T-helper 2 cell treated with Interferon-gamma antibody and Interleukin-4, amounts not matched to agents 100 ng/mL and 5 ng/mL, for 36 hours (primary cell): ENCODE results near the gene KCTD11. TPM values are rescaled to one million over a fixed set of nuclear protein-coding genes. Genes with fewer than 3 reads are reported as not detected.

Experiments
- intact Hi-C: fragments of 100-400 bp; cut with micrococcal nuclease; formaldehyde crosslinking; loops from one replicate; pipeline ENCODE4 v1.15.1; 2023
- total RNA-seq: library from RNA; stranded (reverse); gene quantifications from 2 replicates; pipeline ENCODE4 v1.2.3, GENCODE V29; 2022

The KCTD11 gene
- 8.2 TPM in 2 replicates for total RNA-seq

DNA sequence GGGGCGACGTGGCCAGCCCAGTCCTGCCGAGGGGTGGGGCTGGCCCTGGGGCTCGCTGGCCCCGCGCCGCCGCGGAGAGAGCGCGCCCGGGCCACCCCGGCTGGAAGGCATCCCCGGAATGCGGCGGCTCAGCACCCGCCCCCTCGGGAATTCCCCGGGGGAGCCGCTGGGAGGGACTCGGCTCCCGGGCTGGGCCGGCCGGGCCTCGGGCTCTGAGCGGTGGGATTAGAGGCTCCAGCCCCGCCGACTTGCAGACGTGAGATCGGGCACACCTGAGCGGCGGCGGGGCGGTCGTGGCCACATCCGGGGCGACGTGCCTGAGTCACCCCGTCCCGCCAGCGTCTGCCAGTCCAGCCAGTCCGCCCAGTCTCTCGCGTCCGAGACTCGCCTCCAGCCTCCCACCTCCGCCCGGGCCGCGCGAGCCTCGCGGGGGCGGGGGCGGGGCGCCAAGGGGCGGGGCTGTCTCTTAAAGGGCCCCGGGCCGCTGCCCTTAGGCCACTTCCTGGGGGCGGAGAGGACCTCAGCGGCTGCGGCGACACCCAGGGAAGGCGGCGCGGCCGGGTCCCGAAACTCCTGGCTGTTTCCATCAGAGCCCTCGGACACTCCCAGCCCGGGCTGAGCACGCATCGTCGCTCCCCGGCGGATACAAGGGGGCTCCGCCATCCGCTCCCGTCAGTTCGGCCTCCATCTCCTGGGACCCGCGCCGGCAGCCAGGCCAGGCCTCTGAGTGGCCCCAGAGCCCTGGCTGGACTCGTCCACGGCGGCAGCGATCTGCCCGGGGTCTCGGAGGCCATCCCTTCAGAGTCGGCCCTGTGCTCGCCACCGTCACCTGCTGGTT, at the start of gene KCTD11:
Gene KCTD11 (plus strand): TSS at position 498 of the 838 bp plus-strand sequence.
- intact Hi-C loops: loop anchor here (1.0 to 10.0 kb wide), 7 partner anchors 15 to 335 kb away; partner anchors contain the start of genes ACAP1, EIF5A, NEURL4 and POLR2A

DNA sequence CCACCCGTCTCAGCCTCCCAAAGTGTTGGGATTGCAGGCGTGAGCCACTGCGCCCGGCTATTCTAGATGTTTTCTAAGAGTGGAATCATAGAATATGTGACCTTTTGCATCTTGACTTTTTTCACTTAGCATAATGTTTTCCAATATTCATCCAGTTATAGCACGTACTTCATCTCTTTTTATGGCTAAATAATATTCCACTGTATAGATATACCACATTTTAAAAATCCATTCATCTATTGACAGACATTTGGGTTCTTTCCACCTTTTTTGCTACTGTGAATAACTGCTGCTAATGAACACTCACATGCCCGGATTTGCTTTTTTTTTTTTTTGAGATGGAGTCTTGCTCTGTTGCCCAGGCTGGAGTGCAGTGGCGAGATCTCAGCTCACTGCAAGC, 47.8 kb upstream of the KCTD11 start:
- intact Hi-C loops: no loop called here

DNA sequence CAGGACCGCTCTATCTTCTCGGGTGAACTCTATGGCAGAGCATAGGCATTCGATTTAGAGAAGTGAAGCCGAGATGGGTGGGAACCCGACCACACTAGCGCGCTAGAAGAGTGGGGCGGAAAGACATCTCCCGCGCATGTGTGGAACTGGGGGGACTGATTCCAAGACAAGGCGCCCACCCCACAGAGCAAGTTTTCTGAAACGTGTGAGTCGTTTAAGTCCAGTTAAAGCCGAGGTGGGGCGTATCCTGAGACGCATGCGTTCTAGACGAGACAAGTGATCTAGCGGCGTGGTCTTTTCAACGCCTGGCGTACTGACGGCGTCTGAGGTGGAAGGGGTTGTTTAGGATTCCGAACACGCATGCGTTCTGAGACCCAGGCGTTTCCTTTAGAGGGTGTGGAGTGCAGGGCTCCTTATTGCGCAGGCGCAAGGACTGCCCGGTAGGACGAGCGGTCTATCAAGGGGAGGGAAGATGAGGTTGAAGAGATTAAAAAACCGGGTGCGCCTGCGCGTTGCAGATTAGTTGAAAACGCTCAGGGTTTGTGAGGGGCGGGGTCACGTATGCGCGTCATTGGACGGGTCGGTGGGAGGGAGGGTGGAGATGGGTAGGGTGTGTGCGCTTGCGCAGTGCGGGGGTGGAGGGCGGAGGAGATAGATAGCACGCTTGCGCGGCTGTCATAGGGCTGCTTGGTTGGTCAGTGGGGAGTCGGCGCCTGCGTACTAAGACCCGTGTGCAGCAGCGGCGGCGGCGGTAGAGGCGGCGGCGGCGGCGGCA, 44.9 kb upstream of the KCTD11 start, which contains the start of gene EIF5A:
Gene EIF5A (plus strand): TSS at position 718 of the 775 bp plus-strand sequence. CDS start 2,008 bp downstream, outside the sequence.
- intact Hi-C loops: loop anchor here (1.0 to 5.0 kb wide), 10 partner anchors 26 to 580 kb away; partner anchors contain the start of genes ELP5, KCTD11, PHF23 and POLR2A

DNA sequence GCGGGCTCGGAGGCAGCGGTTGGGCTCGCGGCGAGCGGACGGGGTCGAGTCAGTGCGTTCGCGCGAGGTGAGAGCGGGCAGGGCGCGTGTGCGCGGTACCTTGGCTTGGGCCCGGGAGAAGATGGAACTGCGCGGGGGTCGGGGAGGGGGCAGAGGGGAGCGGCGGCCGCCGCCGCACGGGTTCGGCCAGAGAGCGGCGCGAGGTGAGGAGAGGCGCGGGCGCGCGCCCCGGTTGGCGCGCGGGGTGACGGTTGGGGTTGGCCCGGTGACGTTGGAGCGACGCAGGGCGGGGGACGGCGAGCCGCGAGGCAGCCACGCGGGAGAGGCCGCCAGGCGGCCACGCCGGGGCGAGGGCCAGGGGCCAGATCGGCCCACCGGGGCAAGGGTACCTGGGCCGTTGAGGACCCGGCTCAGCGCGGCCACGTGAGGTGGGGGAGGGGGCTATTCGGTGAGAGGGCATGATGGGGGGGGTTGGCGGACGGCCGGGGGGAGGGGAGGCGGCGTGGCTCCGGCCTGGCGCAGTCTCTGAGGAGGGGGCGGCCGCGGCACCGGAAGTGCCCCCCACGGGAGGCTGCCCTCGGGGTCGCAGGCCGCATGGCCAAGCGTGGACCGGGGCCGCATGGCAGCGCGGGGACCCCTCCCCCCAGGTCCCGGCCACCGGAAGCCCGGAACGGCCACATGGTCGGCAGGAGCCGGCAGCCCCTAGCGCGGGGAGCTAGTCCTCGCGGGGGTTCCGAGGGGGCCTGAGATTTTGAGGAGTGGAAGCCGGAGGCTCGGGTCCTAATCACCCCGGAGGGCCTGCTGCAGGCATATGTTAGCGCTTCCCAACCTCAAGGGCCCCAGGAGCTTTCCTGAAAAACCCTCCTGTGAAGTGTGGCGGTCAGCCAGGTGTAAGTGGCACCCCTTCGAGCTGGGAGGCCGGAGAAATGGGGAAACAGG, 44.0 kb upstream of the KCTD11 start:
- intact Hi-C loops: loop anchor here (1.0 to 5.0 kb wide), 10 partner anchors 27 to 579 kb away; partner anchors contain the start of genes ELP5, KCTD11, PHF23 and POLR2A

DNA sequence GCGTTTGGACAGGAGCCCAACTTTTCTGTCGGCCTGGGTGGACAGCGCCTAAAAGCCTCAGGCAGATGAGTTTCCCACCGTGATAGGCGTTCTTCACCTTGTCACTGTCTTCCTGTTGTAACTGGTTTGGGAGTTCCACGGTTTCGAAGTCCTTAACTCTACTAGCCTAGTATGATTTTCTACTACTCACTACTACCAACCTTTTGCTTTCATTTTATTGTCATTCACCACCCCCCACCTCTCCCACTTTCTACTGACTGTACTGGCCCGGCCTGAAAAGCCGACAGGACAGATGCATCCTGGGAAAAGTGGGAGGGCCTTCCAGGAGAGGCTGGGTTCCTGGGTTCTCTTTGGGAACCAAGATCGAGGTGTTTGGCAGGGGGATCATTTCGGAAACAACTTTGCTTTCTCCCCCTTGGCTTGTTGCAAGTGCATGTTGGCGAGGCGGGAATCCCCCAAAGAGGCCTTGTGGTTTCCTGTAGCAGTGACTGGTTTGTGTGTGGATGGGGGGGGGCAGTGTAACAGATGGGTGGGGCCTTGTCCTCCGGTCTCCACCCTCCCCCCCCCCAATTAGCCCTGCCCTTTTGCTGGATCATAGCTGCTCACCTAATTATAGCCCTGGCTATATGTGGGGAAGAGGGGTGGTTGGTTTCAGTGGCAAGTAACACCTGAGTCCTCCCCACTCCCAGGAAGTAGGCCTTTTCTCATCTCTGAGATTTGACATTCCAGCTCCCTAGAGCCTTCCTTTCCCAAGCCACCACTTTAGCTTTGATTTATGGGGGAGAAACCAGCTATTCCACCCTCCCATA, 43.1 kb upstream of the KCTD11 start:
- intact Hi-C loops: loop anchor here (1.0 to 5.0 kb wide), 3 partner anchors 20 to 263 kb away; partner anchors contain the start of genes KCTD11 and NEURL4

DNA sequence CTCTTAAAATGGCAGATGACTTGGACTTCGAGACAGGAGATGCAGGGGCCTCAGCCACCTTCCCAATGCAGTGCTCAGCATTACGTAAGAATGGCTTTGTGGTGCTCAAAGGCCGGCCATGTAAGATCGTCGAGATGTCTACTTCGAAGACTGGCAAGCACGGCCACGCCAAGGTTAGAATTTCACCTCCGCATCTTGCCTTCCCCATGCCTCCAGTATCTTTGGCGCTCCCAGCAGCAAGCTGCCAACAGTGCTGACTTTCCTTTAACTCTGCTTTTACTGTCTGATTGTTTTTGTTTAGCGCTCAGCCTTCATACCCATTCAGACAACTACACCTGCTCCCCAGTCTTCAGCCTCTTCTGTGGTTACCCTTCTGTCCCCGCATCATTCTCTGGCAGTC, 42.3 kb upstream of the KCTD11 start:
- intact Hi-C loops: loop anchor here (1.0 to 5.0 kb wide), 3 partner anchors 20 to 263 kb away; partner anchors contain the start of genes KCTD11 and NEURL4

DNA sequence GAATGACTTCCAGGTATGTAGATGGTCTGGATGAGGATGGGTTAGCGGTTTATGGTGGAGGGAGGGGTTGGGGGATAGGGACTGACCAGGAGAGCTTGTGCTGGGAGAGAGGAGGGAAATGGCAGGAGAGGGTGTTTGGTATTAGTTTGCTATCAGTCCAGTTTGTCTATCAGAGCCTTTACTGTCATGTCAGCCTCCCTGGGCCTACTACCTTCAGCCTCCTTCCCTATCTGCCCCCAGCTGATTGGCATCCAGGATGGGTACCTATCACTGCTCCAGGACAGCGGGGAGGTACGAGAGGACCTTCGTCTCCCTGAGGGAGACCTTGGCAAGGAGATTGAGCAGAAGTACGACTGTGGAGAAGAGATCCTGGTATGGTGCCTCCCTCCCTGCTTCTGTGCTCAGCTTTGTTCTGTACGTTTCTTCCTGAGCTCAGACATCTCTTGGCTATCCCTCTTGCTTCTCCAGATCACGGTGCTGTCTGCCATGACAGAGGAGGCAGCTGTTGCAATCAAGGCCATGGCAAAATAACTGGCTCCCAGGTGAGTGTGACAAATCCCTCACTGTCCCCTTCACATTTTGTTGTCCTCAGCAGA, 40.8 kb upstream of the KCTD11 start:
- intact Hi-C loops: no loop called here

DNA sequence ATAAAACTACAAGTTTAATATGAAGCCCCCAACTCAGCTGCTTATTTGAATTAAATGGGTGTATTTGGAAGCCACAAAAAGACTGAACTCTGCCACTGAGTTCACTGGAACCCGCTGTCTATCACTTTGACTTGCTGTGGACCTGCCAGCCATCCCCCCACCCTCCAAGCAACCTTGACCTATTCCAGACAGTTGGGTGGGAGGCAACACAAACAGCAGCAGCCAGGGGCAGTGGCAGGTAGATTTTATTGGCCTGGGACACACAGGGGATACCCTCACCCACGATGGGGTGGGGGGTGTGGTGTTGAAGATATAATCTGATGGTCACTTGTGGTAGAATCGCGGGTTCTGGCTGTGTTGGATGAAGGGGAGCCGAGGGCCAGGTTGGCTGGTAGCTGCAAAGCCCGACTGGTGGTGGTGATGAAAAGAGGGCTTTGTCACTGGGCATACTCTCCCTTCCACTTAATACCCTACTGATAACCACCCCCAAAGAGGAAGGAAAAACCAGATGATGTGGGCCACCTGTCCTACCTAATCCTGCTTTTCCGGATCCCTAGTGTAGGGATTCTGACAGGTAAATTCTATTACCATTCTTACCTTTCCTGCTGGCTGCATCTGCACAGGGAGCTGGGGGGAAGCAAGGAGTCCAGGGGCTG, 39.4 kb upstream of the KCTD11 start:
- intact Hi-C loops: no loop called here

DNA sequence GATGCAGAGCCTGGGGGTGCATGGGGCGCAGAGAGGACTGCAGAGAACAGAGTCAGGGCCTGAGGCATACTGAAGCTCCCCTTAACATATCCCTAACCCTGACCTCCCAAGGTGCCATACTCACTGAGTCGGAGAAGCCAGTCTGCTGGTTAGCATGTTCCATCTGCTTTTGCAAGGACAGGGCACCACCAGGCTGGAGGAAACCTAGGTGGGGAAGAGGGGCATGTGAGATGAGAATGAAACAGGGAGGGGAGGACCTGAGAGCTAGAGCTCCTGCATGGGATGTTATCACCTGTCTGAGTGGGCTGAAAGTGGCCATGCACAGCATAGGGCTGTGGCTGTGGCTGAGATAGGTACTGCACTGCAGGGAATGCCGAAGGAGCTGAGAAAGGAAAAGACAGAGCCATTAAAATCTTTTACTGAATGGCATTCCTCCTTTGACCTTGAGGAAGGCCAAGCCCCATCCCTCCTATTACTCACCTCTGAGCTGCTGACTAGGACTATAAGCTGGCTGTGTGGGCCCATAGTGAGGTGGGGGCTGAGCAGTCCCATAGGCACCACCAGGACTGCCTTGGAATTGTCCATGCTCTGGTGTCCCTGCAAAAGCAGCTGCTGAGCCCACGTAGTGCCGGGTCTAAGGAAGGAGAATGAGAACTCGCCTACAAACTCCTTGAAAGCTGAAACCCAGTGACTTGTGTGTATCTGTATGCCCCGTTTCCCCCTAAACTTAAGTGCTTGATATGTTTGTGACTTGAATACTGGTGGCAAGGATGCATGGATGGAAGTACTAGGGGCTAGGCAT, 38.7 kb upstream of the KCTD11 start:
- intact Hi-C loops: no loop called here

DNA sequence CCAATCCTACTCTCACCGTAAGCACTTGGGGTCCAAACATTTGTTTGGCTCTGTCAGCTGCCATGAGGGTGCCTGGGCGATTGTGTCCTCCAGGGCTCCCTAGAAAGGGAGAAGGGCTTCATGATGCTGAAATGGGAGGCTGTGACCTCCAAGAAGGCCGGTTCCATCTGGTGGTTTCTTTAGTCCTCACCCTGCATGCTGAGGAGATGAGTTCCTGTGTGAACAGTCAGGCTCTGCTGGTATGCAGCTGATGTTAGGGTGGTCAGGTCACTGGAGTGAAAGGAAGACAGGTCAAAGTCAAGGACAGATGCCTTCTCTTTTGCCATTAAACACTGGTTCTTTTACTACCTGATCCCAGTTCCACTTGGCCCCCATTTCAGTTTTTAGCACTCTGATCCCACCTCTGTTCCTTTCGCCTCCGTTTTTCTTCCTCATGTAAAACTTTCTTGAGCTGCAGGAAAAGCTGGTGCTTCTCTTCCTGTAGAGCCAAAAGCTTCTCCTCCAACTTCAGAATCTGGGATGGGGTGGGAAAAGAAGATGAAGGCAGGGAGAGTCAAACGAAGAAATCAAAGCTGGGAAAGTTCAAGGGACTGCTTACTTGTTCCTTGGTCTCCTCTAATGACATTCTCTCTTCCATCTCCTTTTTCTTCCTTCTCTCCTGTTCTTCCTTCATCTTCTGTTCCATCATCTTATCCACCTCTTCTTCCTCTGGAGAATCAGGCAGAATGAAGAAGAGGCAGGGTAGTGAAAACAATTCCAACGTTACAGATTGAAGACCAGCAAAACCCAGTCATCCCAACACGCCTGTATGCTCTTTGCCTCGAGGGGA, 37.9 kb upstream of the KCTD11 start:
- intact Hi-C loops: loop anchor here (2.0 kb wide), 1 partner anchor 15 kb away; the partner anchor contains the start of gene NEURL4

DNA sequence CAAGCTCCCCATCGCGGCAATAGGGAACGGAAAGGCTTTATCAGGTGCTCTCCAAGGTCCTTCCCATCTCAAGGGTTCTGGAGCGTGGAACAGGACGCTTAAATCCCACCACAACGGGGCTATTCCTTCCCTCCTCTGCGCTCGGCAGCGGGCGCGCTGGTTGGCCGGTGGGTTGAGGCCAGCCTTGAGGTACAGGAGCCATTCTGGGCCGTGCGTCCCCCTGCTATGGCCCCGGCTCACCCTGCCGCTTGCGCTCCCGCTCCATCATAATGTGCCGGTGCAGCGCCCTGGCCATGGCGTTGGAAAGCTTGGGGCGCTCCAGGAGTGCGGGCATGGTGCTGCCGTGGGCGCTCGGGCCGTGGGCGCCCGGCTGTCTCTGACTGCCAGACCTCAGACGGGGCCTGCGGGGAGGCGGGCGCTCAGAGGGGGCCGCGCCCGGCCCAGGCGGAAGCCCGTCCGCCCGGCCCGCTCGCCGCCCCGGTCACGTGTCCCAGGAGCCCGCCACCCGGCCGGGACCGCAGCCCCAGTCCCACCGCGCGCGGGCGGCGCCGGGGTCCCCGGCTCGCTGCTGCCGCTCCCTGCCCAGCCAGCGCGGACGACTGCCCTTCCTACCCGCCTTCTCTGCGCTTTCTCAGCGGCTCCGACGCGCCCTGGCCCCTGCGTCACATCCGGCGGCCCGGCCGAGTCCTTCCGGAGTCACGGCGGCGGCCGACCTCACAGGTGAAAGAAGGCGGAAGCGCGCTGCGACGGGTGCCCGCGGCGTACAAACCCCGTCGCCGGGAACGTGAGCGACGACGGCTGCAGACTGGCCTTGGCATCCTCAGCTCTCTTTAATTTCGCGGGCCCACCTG, 37.0 kb upstream of the KCTD11 start, which contains the start of gene GPS2:
Gene GPS2 (minus strand): TSS at position 642 of the 851 bp plus-strand sequence. CDS start 308 bp downstream, at position 334.
- intact Hi-C loops: loop anchor here (1.0 to 2.0 kb wide), 2 partner anchors 14 to 79 kb away; partner anchors contain the start of genes NEURL4 and PLSCR3

DNA sequence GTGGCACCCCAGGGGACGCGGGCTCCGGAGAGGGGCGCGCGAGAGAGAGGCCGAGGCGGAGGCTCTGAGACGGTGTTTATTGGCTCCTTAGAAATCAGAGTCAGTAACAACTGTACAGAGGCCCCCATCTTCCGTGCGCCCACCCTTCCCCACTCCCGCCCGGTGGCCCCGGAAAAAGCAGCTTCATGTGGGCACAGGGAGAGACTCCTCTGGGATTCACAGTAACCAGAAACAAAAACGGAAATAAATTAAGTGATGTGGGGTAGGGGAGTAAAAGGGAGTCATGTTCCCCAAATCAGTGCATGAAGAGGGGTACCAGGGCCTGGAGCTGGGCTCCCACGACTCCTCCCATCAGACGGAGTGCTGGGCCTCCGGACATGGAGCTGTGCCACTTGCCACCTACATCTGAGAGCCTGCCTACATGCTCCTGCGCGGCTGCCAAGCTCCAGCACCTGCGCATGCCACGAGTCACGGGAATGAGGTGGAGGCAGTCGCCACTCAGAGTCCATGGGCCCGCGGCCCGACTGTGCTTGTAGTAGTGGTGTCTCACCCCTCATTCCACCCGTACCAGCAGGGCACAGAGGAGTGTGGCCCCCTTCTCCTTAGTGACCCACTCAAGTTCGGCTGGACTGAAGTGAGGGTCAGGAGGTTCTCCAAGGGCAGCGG, 36.3 kb upstream of the KCTD11 start:
- intact Hi-C loops: loop anchor here (1.0 to 2.0 kb wide), 2 partner anchors 13 to 79 kb away; partner anchors contain the start of genes NEURL4 and PLSCR3

DNA sequence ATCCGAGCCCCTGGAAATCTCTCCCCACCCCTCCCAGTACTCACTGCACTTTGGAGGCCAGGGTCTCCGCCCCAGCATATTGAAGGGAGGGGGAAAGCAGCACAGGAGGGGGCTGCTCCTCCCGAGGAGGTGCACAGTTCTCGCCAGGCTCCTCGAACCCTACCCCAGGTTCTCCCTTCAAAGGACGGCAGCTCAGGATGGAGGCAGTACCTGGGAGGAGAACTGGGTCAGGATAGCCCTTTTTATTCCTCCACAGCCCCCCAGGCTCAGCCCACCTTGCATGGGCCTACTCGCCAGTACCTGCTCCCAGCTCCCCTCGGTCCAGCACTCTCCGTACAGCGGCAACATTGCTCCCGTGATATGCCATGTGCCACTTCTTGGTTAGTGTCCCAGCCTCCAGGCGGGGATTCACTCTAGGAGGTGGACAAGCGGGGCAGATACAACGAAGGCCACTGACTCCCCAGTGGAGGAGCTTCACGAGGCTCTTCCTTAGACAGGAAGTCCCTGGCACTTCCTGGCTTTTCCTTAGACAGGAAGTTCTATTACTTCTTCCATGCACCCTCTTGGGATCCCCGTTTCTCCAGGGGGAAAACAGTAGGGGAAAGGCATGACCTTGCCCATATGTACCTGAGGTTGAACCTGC, 34.7 kb upstream of the KCTD11 start:
- intact Hi-C loops: no loop called here

DNA sequence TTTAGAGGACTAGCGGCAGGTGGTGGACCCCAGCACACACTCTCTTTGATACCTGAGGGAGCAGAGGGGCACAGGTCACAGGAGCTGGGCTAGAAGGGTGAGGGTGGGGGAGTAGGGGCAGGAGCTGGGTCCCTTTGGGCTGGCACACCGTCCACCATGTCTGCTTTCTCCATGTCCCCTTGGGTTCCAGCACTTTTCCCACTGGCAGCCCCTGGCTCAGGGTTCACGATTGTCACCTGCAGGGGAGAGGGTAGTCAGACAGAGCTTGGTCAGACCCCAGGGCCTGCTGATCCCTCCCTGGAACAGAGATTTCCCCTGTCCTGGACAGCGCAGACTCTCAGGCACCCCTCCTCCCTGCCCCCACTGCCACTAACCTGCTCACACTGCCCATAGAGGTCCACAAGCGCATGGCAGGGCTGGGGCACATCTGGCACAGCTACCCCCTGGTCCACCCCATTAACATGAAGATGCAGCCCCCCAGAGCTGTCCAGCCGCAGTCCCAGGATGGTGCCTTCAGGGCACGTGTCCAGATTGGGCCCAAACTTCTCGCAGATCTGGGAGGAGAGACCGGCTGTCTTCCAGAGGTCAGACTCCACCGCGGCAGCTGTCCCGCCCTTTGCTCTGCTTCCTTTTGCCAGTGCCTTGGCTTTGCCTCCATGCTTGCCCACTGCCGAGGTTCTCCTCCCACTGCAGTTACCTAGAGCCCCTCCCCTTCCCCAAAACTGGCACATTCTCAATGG, 33.7 kb upstream of the KCTD11 start:
- intact Hi-C loops: no loop called here
